ENCODE data around the gene FLT4. TPM values are rescaled to one million over a fixed set of nuclear protein-coding genes. Genes with fewer than 3 reads are reported as not detected.

FLT4 gene
- polyA plus RNA-seq, 1 donor (not counting 4 experiments of a cell fraction or from before 2014, with no cell fraction given), result not detected

- Histone ChIP-seq H2AFZ (ENCODE audit: control insufficient read depth, low read length) (no peak overlapping the region), H3K9ac (ENCODE audit: control insufficient read depth, extremely low read depth, insufficient read depth, low read length) (no peak overlapping the region), H3K27ac (ENCODE audit: control insufficient read depth, insufficient read depth, low read length) (no peak overlapping the region), H3K36me3 (ENCODE audit: control insufficient read depth in 2 of 2, extremely low read depth in 1 of 2, insufficient read depth in 2 of 2, low read length in 2 of 2) (peaks cover 0 to 3% of the 10 kb centered on the region in 2 experiments), H4K20me1 (ENCODE audit: control insufficient read depth, extremely low read depth, insufficient read depth, low read length) (no peaks in the 10 kb centered on the region), H3K9me3 (ENCODE audit: control insufficient read depth, low read depth, low read length) (no peaks in the 10 kb centered on the region), H3K4me2 (ENCODE audit: control insufficient read depth, extremely low read depth, insufficient read depth, low read depth, low read length) (no peak overlapping the region), H3K9me1 (ENCODE audit: control insufficient read depth, extremely low read depth, insufficient read depth, low read length) (no peaks in the 10 kb centered on the region), H3K4me1 (ENCODE audit: control insufficient read depth, extremely low read depth, insufficient read depth, low read length) (no peaks in the 10 kb centered on the region), H3K27me3 (ENCODE audit: control insufficient read depth, extremely low read depth, insufficient read depth, low read length) (no peaks in the 10 kb centered on the region), H3K4me3 (ENCODE audit: control insufficient read depth in 2 of 3, extremely low read depth in 1 of 3, insufficient read depth in 2 of 3, low read depth in 1 of 3, low read length in 3 of 3) (no peak overlapping the region), H3K79me2 (ENCODE audit: control insufficient read depth, insufficient read depth, low read length) (no peaks in the 10 kb centered on the region)
- TF ChIP-seq EZH2 (IDR thresholded peaks at IDR 0.05; ENCODE audit: low read length) (no peak), CTCF (optimal IDR thresholded peaks at IDR 0.05 in 1 of 3, IDR thresholded peaks at IDR 0.05 in 1 of 3, conservative IDR thresholded peaks at IDR 0.05 in 1 of 3; ENCODE audit: extremely low read depth in 1 of 3, insufficient read depth in 2 of 3, low read length in 3 of 3) (no peak)
- dilution Hi-C loops (cut with MboI; ENCODE audit: extremely low pct_ligation_motif_present, low sequenced_read_pairs), result no loop called here
- FAIRE-seq, result no peak
- DNase-seq (ENCODE audit: low read depth, low spot score), result no peak
Observed at GRCh38 chr5:180580681-180581080, 68.7 kb downstream of the FLT4 start.

GRCh38 chr5:180575571-180575970, 73.8 kb downstream of the FLT4 start:
- H3K79me2 ChIP-seq (ENCODE audit: control insufficient read depth, insufficient read depth, low read length), result no peaks in the 10 kb centered on the region
- no peak overlapping the region for H3K4me2 ChIP-seq (ENCODE audit: control insufficient read depth, extremely low read depth, insufficient read depth, low read depth, low read length)
- peaks cover 0 to 14% of the 10 kb centered on the region in 2 experiments for H3K36me3 ChIP-seq (ENCODE audit: control insufficient read depth in 2 of 2, extremely low read depth in 1 of 2, insufficient read depth in 2 of 2, low read length in 2 of 2)
- dilution Hi-C loops (cut with MboI; ENCODE audit: extremely low pct_ligation_motif_present, low sequenced_read_pairs), result no loop called here
- no peak for DNase-seq (ENCODE audit: low read depth, low spot score)
- no peaks in the 10 kb centered on the region for H3K9me3 ChIP-seq (ENCODE audit: control insufficient read depth, low read depth, low read length)
- H2AFZ ChIP-seq (ENCODE audit: control insufficient read depth, low read length), result no peak overlapping the region
- H3K27ac ChIP-seq (ENCODE audit: control insufficient read depth, insufficient read depth, low read length), result no peak overlapping the region
- no peaks in the 10 kb centered on the region for H4K20me1 ChIP-seq (ENCODE audit: control insufficient read depth, extremely low read depth, insufficient read depth, low read length)
- H3K4me3 ChIP-seq (ENCODE audit: control insufficient read depth in 2 of 3, extremely low read depth in 1 of 3, insufficient read depth in 2 of 3, low read depth in 1 of 3, low read length in 3 of 3), result no peak overlapping the region
- no peaks in the 10 kb centered on the region for H3K27me3 ChIP-seq (ENCODE audit: control insufficient read depth, extremely low read depth, insufficient read depth, low read length)
- H3K9me1 ChIP-seq (ENCODE audit: control insufficient read depth, extremely low read depth, insufficient read depth, low read length), result no peaks in the 10 kb centered on the region
- no peaks in the 10 kb centered on the region for H3K4me1 ChIP-seq (ENCODE audit: control insufficient read depth, extremely low read depth, insufficient read depth, low read length)
- no peak for TF ChIP-seq EZH2 (IDR thresholded peaks at IDR 0.05; ENCODE audit: low read length)
- no peak for TF ChIP-seq CTCF (optimal IDR thresholded peaks at IDR 0.05 in 1 of 3, IDR thresholded peaks at IDR 0.05 in 1 of 3, conservative IDR thresholded peaks at IDR 0.05 in 1 of 3; ENCODE audit: extremely low read depth in 1 of 3, insufficient read depth in 2 of 3, low read length in 3 of 3)
- FAIRE-seq, result no peak
- H3K9ac ChIP-seq (ENCODE audit: control insufficient read depth, extremely low read depth, insufficient read depth, low read length), result no peak overlapping the region
